ENCODE data around the gene PRAMEF1.

PRAMEF1 gene

DNA sequence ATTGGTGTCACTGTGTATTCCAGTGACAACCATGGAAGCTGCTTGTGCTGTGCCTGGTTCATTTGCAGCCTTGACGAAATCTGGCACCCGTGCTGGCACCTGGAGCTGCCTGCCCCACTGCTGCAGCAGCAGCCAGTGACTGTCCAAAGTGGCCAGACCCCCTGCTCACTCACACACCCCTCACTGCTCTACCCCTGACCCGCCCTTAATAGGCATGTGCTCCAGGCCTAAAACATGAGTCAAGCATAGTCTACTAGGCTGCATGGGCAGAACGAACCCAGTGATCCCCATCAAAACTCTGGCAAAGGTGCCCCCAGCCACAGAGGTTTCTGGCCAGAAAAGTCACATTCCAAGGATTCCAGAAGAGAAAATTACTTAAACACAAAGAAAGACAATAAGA is 7.7 kb downstream of the PRAMEF1 start:
- no peak overlapping the region for H3K4me3 ChIP-seq (ENCODE audit: low read length)
- H3K4me1 ChIP-seq (ENCODE audit: control insufficient read depth, low read length) = no peaks in the 10 kb centered on the region
- H3K79me2 ChIP-seq (ENCODE audit: control insufficient read depth, low read length) = no peaks in the 10 kb centered on the region
- no peaks in the 10 kb centered on the region for H3F3A ChIP-seq (ENCODE audit: control insufficient read depth, insufficient read depth)
- no peaks in the 10 kb centered on the region for H3K9me2 ChIP-seq (replicated peaks; ENCODE audit: control insufficient read depth, low read length)
- no peak for TF ChIP-seq EZH2phosphoT487 (IDR thresholded peaks at IDR 0.05; ENCODE audit: borderline replicate concordance, low read length)
- TF ChIP-seq, protein P1, sequence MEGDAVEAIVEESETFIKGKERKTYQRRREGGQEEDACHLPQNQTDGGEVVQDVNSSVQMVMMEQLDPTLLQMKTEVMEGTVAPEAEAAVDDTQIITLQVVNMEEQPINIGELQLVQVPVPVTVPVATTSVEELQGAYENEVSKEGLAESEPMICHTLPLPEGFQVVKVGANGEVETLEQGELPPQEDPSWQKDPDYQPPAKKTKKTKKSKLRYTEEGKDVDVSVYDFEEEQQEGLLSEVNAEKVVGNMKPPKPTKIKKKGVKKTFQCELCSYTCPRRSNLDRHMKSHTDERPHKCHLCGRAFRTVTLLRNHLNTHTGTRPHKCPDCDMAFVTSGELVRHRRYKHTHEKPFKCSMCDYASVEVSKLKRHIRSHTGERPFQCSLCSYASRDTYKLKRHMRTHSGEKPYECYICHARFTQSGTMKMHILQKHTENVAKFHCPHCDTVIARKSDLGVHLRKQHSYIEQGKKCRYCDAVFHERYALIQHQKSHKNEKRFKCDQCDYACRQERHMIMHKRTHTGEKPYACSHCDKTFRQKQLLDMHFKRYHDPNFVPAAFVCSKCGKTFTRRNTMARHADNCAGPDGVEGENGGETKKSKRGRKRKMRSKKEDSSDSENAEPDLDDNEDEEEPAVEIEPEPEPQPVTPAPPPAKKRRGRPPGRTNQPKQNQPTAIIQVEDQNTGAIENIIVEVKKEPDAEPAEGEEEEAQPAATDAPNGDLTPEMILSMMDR (IDR thresholded peaks at IDR 0.05; ENCODE audit: low read depth, low read length, poor library complexity, severe bottlenecking) = no peak
- no peaks in the 10 kb centered on the region for H3K9me3 ChIP-seq (ENCODE audit: control insufficient read depth, insufficient read depth, low read length)
- H3K27me3 ChIP-seq (ENCODE audit: control insufficient read depth, low read length) = peaks cover 5% of the 10 kb centered on the region; the same call in 1 of the 2 replicates
- no peaks in the 10 kb centered on the region for H3K36me3 ChIP-seq (ENCODE audit: control insufficient read depth, low read length)
- no peak overlapping the region for H3K4me2 ChIP-seq (ENCODE audit: low read length)
- no peaks in the 10 kb centered on the region for H4K20me1 ChIP-seq (ENCODE audit: control insufficient read depth, insufficient read depth, low read depth, low read length)
- H3K27ac ChIP-seq (ENCODE audit: low read depth, low read length) = no peak overlapping the region

DNA sequence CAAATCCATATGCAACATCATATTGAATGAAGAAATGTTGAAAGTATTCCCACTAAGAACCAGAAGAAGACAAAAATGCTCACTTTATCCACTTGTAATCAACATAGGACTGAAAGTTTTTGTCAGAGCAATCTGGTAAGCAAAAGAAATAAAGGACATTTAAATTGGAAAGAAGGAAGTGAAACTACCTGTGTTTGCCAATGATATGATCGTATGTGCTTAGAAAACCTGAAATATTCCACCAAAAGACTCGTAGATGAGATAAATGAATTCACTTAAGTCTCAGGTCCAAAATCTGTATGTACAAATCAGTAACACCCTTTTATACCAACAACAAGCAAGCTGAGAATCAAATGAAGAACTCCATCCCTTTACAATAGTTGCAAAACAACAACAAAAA is 8.5 kb downstream of the PRAMEF1 start:
- no peak overlapping the region for H3K4me3 ChIP-seq (ENCODE audit: low read length)
- no peaks in the 10 kb centered on the region for H3K79me2 ChIP-seq (ENCODE audit: control insufficient read depth, low read length)
- no peaks in the 10 kb centered on the region for H3F3A ChIP-seq (ENCODE audit: control insufficient read depth, insufficient read depth)
- TF ChIP-seq EZH2phosphoT487 (IDR thresholded peaks at IDR 0.05; ENCODE audit: borderline replicate concordance, low read length) = no peak
- TF ChIP-seq, protein P1 (IDR thresholded peaks at IDR 0.05; ENCODE audit: low read depth, low read length, poor library complexity, severe bottlenecking) = no peak
- H3K9me2 ChIP-seq (replicated peaks; ENCODE audit: control insufficient read depth, low read length) = no peaks in the 10 kb centered on the region
- no peaks in the 10 kb centered on the region for H4K20me1 ChIP-seq (ENCODE audit: control insufficient read depth, insufficient read depth, low read depth, low read length)
- no peak overlapping the region for H3K27ac ChIP-seq (ENCODE audit: low read depth, low read length)
- no peak overlapping the region for H3K4me2 ChIP-seq (ENCODE audit: low read length)
- H3K4me1 ChIP-seq (ENCODE audit: control insufficient read depth, low read length) = no peaks in the 10 kb centered on the region
- H3K36me3 ChIP-seq (ENCODE audit: control insufficient read depth, low read length) = no peaks in the 10 kb centered on the region
- H3K27me3 ChIP-seq (ENCODE audit: control insufficient read depth, low read length) = peaks cover 5% of the 10 kb centered on the region; the same call in 1 of the 2 replicates
- H3K9me3 ChIP-seq (ENCODE audit: control insufficient read depth, insufficient read depth, low read length) = no peaks in the 10 kb centered on the region

DNA sequence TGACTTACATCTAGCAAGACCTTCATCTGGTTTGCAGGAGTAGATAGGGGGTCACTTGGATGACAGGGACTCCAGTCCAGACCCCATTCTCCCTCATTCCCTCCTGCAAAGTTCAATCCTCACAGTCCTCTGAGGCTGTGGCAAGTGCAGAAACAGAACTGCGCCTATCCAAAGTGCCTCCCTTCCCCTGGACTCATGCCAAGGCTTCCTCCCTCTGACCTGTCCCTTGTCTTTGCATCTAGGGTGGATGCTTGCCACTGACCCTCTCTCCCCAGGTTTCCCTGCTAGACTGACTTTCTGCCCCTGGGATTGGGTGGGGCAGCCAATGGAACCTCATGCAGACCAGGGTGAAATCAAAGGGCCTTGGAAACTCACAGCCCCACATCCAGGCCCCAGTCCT is 18.7 kb downstream of the PRAMEF1 start:
- H3K27ac ChIP-seq (ENCODE audit: low read depth, low read length) = no peak overlapping the region
- TF ChIP-seq EZH2phosphoT487 (IDR thresholded peaks at IDR 0.05; ENCODE audit: borderline replicate concordance, low read length) = no peak
- TF ChIP-seq, protein P1 (IDR thresholded peaks at IDR 0.05; ENCODE audit: low read depth, low read length, poor library complexity, severe bottlenecking) = no peak
- H4K20me1 ChIP-seq (ENCODE audit: control insufficient read depth, insufficient read depth, low read depth, low read length) = no peaks in the 10 kb centered on the region
- H3K36me3 ChIP-seq (ENCODE audit: control insufficient read depth, low read length) = no peaks in the 10 kb centered on the region
- no peak overlapping the region for H3K4me3 ChIP-seq (ENCODE audit: low read length)
- H3K79me2 ChIP-seq (ENCODE audit: control insufficient read depth, low read length) = no peaks in the 10 kb centered on the region
- H3F3A ChIP-seq (ENCODE audit: control insufficient read depth, insufficient read depth) = no peaks in the 10 kb centered on the region
- H3K4me1 ChIP-seq (ENCODE audit: control insufficient read depth, low read length) = no peaks in the 10 kb centered on the region
- no peaks in the 10 kb centered on the region for H3K9me2 ChIP-seq (replicated peaks; ENCODE audit: control insufficient read depth, low read length)
- no peaks in the 10 kb centered on the region for H3K9me3 ChIP-seq (ENCODE audit: control insufficient read depth, insufficient read depth, low read length)
- H3K4me2 ChIP-seq (ENCODE audit: low read length) = no peak overlapping the region
- H3K27me3 ChIP-seq (ENCODE audit: control insufficient read depth, low read length) = no peaks in the 10 kb centered on the region
